B cell (primary cell): Measurements from ENCODE around the gene CST9.

ENCODE experiments used
- EZH2 ChIP-seq: IDR thresholded peaks from 2 replicates; pipeline ENCODE4 v1.6.1; 2012; ENCODE audit warnings: borderline replicate concordance, low read depth, mild to moderate bottlenecking, moderate library complexity, low read length; ENCODE audit not compliant: insufficient read depth, poor library complexity, severe bottlenecking
- TF ChIP-seq, protein P1 (sequence below): fragments of 200-600 bp; IDR thresholded peaks from one replicate; pipeline ENCODE4 v1.8.0; 2022; ENCODE audit warnings: antibody characterized with exemption, mild to moderate bottlenecking

- no peak for TF ChIP-seq EZH2
- TF ChIP-seq, protein P1, sequence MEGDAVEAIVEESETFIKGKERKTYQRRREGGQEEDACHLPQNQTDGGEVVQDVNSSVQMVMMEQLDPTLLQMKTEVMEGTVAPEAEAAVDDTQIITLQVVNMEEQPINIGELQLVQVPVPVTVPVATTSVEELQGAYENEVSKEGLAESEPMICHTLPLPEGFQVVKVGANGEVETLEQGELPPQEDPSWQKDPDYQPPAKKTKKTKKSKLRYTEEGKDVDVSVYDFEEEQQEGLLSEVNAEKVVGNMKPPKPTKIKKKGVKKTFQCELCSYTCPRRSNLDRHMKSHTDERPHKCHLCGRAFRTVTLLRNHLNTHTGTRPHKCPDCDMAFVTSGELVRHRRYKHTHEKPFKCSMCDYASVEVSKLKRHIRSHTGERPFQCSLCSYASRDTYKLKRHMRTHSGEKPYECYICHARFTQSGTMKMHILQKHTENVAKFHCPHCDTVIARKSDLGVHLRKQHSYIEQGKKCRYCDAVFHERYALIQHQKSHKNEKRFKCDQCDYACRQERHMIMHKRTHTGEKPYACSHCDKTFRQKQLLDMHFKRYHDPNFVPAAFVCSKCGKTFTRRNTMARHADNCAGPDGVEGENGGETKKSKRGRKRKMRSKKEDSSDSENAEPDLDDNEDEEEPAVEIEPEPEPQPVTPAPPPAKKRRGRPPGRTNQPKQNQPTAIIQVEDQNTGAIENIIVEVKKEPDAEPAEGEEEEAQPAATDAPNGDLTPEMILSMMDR: no peak
Measured at GRCh38 chr20:23569570-23569969, 36.1 kb downstream of the CST9 start.
